HL-60/S4 treated with phorbol 12-myristate 13-acetate at 8.2 ng/mL for 4 days and 3 days (cell line): ENCODE data around the gene SAFB.
"Not testable (repeated sequence)": the region's sequence is repeated elsewhere in the genome, so short reads cannot be mapped to it uniquely, and the experiment has no call there.

Experiments
- in situ Hi-C: fragments of 300-500 bp; cut with MboI; formaldehyde crosslinking; loops from 2 replicates; pipeline ENCODE4 v1.15.0; 2022; ENCODE audit warnings: low sequenced_read_pairs

SAFB gene

GRCh38 chr19:5696196-5697021 is 73.5 kb downstream of the SAFB start:
- in situ Hi-C loops, result no loop called here

- in situ Hi-C loops, result no loop called here
These were observed 74.4 kb downstream of the SAFB start for GRCh38 chr19:5697022-5697889.

- in situ Hi-C loops, result no loop called here
These were observed 75.2 kb downstream of the SAFB start for GRCh38 chr19:5697890-5698634.

GRCh38 chr19:5698635-5699422 is 75.9 kb downstream of the SAFB start:
- in situ Hi-C loops, result no loop called here

- in situ Hi-C loops, result no loop called here
These were observed 77.7 kb downstream of the SAFB start for GRCh38 chr19:5700455-5701092.

GRCh38 chr19:5702053-5702410 is 79.1 kb downstream of the SAFB start:
- in situ Hi-C loops, result not testable (repeated sequence)

- in situ Hi-C loops, result no loop called here
These were observed 81.2 kb downstream of the SAFB start for GRCh38 chr19:5703819-5704818.

GRCh38 chr19:5705552-5705951 is 82.7 kb downstream of the SAFB start:
- in situ Hi-C loops, result no loop called here

GRCh38 chr19:5706876-5707573 is 84.1 kb downstream of the SAFB start:
- in situ Hi-C loops, result no loop called here

- in situ Hi-C loops, result no loop called here
These were observed 85.0 kb downstream of the SAFB start for GRCh38 chr19:5707576-5708575.

- in situ Hi-C loops, result no loop called here
These were observed 88.1 kb downstream of the SAFB start for GRCh38 chr19:5711025-5711424.

- in situ Hi-C loops, result no loop called here
These were observed 88.9 kb downstream of the SAFB start for GRCh38 chr19:5711713-5712161.

GRCh38 chr19:5713228-5713627 is 90.3 kb downstream of the SAFB start:
- in situ Hi-C loops, result no loop called here

- in situ Hi-C loops, result no loop called here
These were observed 91.9 kb downstream of the SAFB start for GRCh38 chr19:5714816-5715215.

GRCh38 chr19:5717215-5717935 is 94.5 kb downstream of the SAFB start:
- in situ Hi-C loops, result no loop called here
